Activated T-cell treated with anti-CD3 and anti-CD28 coated beads, Interleukin-2, amount 50 U/mL, for 24 hours (primary cell): ENCODE results near the gene GDPD2.

Experiments
- DNase-seq: peaks from one replicate; pipeline ENCODE4 v3.0.0-alpha.2; 2020
- H3K27ac Mint-ChIP-seq: 2 replicates; pipeline ENCODE4 v1.8.0; 2020; ENCODE audit warnings: mild to moderate bottlenecking, mixed read lengths
- H3K27me3 Mint-ChIP-seq: 2 replicates; pipeline ENCODE4 v1.8.0; 2020; ENCODE audit warnings: mixed read lengths
- H3K36me3 Mint-ChIP-seq: 2 replicates; pipeline ENCODE4 v1.8.0; 2020; ENCODE audit warnings: low read depth, mixed read lengths
- H3K4me1 Mint-ChIP-seq: 2 replicates; pipeline ENCODE4 v1.8.0; 2020; ENCODE audit warnings: low read depth, mixed read lengths
- H3K4me3 Mint-ChIP-seq: 2 replicates; pipeline ENCODE4 v1.8.0; 2020; ENCODE audit warnings: mild to moderate bottlenecking, moderate library complexity, mixed read lengths
- H3K9me3 Mint-ChIP-seq: 2 replicates; pipeline ENCODE4 v1.8.0; 2020; ENCODE audit warnings: mixed read lengths

The GDPD2 gene

DNA sequence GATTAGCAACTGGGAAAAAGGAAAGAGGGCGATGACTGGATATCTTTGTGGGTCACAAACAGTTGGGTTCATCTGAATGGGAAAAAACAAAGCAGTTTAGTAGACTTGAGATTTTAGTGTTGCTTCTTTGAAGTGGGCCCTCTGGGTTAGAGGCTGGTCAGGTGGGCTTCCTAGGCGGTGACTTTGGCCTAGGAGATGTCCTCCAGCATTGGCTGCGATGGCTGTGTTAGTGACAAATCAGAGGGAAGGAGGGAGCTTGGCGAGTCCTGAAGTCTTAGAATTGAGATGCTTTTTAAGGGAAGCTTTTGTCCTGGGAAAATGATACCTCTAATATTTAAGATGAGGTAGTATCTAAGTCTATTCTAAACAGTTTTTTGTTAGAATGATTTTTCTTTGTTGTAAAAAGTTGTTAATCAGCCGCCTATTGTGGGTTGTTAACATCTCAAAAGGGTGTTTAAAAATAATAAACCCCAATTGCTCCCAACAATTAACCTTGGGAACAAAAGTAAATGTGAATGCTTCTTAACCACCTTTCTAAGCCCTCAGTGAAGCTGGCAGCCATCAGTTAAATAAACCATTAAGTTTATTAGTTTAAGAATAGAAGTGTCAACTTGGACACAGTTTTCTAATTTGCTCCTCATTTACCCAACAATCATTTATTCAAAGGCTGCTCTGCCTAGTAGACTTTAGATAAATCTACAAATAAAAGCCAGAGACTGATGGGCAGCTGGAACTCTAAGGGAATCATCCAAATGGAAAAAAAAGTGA, 53.2 kb downstream of the GDPD2 start:
- Mint-ChIP-seq H3K9me3 (no peaks in the 10 kb centered on the region), H3K27me3 (peaks cover 52% of the 10 kb centered on the region), H3K36me3 (no peaks in the 10 kb centered on the region), H3K4me3 (no peak overlapping the region), H3K27ac (no peak overlapping the region), H3K4me1 (peaks cover 10% of the 10 kb centered on the region)
- DNase-seq, result no peak

DNA sequence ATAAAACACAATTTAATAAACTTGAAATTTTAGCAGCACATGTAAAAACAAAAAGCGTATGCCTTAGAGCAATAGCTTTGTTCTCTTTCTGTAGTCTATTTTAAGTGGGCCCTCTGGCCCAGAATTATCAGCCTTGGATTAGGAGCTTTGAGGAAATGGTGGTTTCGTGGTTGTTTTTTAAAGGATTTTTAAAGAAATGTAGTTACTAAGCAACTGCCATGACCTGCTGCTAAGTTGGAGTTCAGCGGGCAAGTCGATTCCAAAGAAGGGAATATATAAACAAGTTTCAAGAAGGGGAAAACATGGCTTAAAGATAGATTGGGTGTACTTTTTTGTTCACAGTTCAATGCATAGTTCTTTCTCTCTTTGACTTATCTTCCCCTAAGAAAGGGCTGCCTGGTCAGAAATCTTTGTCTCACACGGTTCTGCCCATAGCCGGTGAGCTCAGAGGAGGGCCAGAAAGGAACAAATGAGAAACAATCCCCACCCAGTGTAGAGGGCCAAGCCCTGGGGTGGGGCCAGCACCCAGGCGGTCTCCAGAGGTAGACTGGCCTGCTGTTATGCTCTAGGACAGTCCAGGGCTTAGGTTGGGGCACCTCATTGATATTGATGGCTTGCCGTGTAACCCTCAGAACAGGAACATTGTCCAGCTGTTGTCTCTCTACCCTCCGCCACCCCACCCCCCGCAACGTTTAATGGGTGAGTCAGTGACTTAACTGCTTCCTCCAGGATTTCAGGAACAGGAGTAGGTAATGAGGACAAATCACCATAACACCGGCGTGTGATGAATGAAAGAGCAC, 54.0 kb downstream of the GDPD2 start:
- Mint-ChIP-seq H3K27me3 (peaks cover 51% of the 10 kb centered on the region), H3K36me3 (peaks cover 5% of the 10 kb centered on the region), H3K27ac (no peak overlapping the region), H3K9me3 (no peaks in the 10 kb centered on the region), H3K4me3 (no peak overlapping the region), H3K4me1 (peaks cover 5% of the 10 kb centered on the region)
- no peak for DNase-seq

DNA sequence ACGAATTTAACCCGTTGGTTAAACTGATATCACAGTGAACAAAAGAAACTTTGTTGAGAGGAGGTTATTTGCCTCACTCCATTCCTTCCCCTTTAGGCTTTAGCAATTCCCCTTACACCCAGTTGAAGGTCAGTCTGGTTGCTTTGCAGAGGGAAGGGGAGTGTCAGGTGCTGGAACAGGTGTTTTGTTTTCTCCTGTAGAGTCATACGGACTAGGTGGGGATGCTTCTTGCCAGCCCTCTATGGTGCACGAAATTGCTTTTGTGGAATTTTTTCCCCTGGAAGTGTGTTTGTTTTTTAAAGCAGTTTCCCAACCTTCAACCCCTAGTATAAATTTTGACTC, 54.6 kb downstream of the GDPD2 start:
- Mint-ChIP-seq H3K9me3 (no peaks in the 10 kb centered on the region), H3K36me3 (peaks cover 6% of the 10 kb centered on the region), H3K4me1 (peaks cover 5% of the 10 kb centered on the region), H3K27me3 (peaks cover 49% of the 10 kb centered on the region), H3K4me3 (no peak overlapping the region), H3K27ac (no peak overlapping the region)
- no peak for DNase-seq

DNA sequence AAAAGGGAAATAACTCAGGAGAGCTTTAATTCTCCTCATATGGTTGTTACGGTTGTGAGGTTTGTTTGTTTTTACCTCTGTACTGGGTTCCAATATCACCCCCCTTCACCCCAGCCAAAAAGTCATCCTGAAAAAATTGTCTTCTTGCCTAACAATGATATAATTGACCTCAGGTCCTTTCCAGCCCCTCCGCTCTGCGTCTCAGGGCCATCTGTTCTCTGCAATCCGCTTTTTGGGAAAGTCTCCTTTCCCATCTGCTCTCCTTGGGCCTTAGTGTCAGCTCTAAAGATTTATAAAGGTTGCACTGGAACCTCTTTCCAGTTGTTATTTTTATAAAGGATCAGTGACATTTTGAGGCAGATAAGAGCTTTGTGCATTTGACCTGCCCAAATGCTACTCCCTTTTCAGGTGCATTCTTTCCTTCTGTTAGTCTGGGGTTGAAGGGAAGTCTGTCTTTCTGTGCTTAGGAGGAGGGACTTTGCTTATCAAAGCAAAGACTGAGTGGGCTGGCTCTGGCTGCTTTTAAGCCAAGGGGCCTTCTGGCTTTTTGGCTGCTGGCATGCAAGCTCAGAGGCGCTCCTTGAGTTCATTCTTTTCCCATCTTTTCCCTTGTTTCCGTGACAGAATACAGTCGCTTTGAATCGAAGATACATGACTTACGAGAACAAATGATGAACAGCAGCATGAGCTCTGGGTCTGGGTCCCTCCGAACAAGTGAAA, 55.6 kb downstream of the GDPD2 start:
- Mint-ChIP-seq H3K27me3 (peaks cover 46% of the 10 kb centered on the region), H3K9me3 (no peaks in the 10 kb centered on the region), H3K36me3 (peaks cover 6% of the 10 kb centered on the region), H3K4me1 (peaks cover 5% of the 10 kb centered on the region), H3K4me3 (no peak overlapping the region), H3K27ac (no peak overlapping the region)
- no peak for DNase-seq

DNA sequence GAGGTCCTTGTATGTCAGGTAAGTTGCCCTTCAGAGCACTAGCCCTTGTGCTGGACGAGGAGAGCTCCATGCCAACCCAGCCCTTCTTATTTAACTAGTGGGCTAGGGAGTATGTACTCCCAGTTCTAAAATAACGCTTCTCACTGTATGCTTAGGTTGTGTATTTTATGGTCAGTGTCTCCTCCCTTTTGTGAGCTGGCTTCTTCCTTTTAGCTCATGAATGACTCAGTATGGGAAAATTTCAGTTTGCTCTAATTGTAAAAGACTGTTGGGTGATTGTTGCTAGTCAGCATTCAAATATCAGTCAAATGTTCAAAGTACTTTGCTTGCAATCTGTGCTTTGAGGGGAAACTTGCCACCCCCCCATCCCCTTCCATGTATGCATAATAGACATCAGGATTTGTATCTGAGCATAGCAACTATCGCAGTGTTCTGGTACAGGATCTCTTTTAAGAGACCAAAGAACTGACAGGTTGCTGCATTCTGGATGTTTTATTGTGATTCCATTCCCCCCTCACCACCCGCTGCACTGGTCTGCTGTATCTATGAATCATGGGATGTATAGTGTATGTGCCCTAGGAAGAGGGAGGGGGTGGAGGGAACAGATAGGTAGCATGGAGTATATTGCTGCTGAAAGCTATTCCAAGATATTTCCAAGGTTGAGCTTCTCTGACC, 56.3 kb downstream of the GDPD2 start:
- Mint-ChIP-seq H3K27ac (no peak overlapping the region), H3K4me3 (no peak overlapping the region), H3K27me3 (peaks cover 50% of the 10 kb centered on the region), H3K36me3 (peaks cover 6% of the 10 kb centered on the region), H3K4me1 (peaks cover 5% of the 10 kb centered on the region), H3K9me3 (no peaks in the 10 kb centered on the region)
- no peak for DNase-seq

DNA sequence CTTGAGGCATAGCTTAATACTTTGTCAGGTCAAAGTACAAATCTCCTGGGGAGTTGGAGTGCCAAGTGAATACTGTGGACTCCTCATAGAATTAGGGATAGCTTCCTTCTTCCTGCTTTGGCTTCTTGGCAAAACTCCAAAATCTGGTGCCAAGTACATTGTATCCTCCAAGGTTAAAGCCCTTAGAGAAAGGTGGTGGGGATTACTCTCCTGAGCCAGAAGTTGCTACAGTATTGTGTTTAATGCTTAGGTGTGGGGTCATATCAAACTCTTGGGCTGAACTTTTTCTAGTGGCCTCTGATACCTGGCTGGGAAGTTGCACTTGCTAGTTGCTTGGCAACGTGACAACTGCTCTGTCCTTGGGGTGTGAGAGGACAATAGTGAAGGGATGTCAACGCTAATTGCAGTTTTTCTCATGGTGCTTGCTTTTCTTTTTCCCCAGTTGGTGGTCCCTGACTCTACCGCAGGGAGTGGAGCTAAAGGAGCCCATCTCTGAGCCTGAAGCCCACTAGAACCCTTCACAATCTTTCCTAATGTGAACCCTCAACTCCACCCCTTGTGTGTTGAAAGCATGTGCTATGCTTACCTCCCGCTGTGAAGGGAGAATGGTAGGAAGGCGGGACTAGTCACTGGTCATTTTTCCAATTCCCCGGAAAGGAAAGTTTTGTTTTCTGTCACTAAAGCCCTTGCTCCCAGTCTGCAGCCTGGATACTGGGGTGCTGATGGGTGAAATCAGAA, 57.0 kb downstream of the GDPD2 start:
- Mint-ChIP-seq H3K4me3 (no peak overlapping the region), H3K36me3 (peaks cover 6% of the 10 kb centered on the region), H3K4me1 (peaks cover 5% of the 10 kb centered on the region), H3K9me3 (no peaks in the 10 kb centered on the region), H3K27me3 (peaks cover 57% of the 10 kb centered on the region), H3K27ac (no peak overlapping the region)
- no peak for DNase-seq

DNA sequence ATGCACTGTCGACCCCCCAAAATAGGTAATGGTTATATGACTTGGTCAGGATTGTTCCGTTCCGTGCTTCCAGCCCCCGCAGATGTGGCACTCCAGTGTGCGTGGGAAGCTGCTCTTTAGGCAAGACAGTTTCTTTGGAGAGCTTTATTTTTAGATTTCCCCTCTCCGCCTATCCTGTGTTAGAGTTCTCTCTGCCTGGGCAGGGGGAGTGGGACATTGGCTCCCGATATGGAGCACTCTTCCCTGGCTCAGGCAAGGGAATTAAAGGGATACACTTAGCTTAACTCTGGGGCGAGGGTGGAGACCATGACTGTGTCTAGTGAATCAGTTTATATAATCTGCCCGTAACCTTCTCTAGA, 57.5 kb downstream of the GDPD2 start:
- Mint-ChIP-seq H3K27ac (no peak overlapping the region), H3K4me1 (peaks cover 3% of the 10 kb centered on the region), H3K9me3 (no peaks in the 10 kb centered on the region), H3K4me3 (no peak overlapping the region), H3K27me3 (peaks cover 54% of the 10 kb centered on the region), H3K36me3 (peaks cover 6% of the 10 kb centered on the region)
- no peak for DNase-seq

DNA sequence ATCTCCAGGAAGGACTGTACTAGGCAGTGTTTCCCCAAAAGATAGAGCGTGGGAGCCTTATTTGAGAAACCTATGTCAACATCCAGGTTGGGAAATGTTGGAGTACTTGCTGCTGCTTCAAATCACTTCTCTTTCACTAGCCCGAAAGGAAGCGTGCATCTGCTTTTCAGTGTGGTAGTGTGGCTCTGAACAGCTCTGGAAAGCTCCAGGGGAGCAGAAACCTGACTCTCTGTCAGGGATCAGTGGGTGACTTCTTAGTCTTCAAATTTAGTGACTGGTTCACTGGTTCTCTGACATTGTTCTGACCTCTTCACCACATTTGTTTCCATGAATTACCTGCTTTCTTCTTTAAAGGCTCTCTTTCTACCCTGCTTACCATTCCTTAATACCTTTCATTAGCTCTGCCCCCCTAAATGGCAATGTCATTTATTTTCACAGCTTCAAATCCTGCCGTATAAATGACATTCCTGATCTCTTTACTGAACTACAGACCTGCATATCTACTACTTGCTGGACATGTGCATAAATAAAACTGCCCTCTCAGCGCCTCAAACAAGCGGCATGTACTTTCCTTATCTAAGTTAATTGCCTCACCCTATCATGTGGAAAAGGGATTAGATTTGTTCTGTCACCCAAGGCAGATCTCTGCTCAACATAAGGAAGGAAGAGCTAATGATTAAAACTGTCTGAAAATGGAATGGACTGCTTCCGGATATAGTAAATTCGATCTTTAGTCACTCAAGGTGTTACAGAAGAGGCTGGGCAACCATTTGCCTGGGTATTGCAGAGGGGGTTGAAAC, 58.6 kb downstream of the GDPD2 start:
- no peak overlapping the region for H3K4me3 Mint-ChIP-seq
- H3K27me3 Mint-ChIP-seq, result peaks cover 55% of the 10 kb centered on the region
- peaks cover 14% of the 10 kb centered on the region for H3K36me3 Mint-ChIP-seq
- peaks cover 2% of the 10 kb centered on the region for H3K4me1 Mint-ChIP-seq
- H3K27ac Mint-ChIP-seq, result no peak overlapping the region
- H3K9me3 Mint-ChIP-seq, result no peaks in the 10 kb centered on the region
- DNase-seq, result no peak

DNA sequence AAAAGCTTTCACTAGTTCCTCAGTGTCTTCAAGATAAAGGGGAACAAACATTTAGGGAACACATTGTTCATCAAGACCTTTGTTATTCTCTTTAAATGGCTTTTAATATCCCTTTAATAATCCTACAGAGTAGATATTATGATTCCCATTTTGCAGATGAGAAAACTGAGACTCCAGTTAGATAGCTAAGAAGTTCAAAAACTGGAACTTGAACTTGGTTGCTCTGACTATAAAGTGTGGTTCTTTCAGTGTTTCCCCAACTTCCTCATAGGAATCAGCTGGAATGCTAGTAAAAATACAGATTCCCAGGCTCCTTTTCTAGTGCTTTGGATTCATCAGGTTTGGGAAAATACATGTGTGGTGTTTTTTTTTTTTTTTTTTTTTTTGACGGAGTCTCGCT, 59.2 kb downstream of the GDPD2 start:
- no peak for DNase-seq
- H3K4me1 Mint-ChIP-seq, result peaks cover 2% of the 10 kb centered on the region
- no peak overlapping the region for H3K4me3 Mint-ChIP-seq
- H3K9me3 Mint-ChIP-seq, result no peaks in the 10 kb centered on the region
- no peak overlapping the region for H3K27ac Mint-ChIP-seq
- peaks cover 15% of the 10 kb centered on the region for H3K36me3 Mint-ChIP-seq
- H3K27me3 Mint-ChIP-seq, result peaks cover 50% of the 10 kb centered on the region
